WTC11 (cell line): Measurements from ENCODE around the gene U2AF1L4. TPM values are rescaled to one million over a fixed set of nuclear protein-coding genes. Genes with fewer than 3 reads are reported as not detected.
A peak's percentile ranks its signal among the peaks of the same experiment; 100 is the strongest.

Experiments
- ATAC-seq: fragments of 200-7000 bp; cut with Tn5 transposase; 2 replicates; pipeline ENCODE4 v1.10.0; 2021; ENCODE audit warnings: mild to moderate bottlenecking, moderate library complexity
- CTCF ChIA-PET: fragments of 300-600 bp; sonication (Branson Sonifier 250); formaldehyde crosslinking; loops from one replicate; lab custom pipeline; 2021; ENCODE audit warnings: antibody characterized with exemption; lab: Charles Lee
- POLR2A ChIA-PET: fragments of 350-600 bp; sonication (Branson Sonifier 250); formaldehyde crosslinking; loops from one replicate; lab custom pipeline; 2021; ENCODE audit warnings: antibody characterized with exemption; lab: Charles Lee
- DNase-seq: peaks from one replicate; pipeline ENCODE4 v3.0.0; 2021; ENCODE audit warnings: low spot score
- H3K27ac Mint-ChIP-seq: 2 replicates; pipeline ENCODE4 v1.8.0; 2021; ENCODE audit warnings: mixed read lengths
- H3K27me3 Mint-ChIP-seq: 2 replicates; pipeline ENCODE4 v1.8.0; 2021; ENCODE audit warnings: low read depth, mild to moderate bottlenecking, moderate library complexity, mixed read lengths
- H3K36me3 Mint-ChIP-seq: 2 replicates; pipeline ENCODE4 v1.8.0; 2021; ENCODE audit warnings: mixed read lengths
- H3K4me1 Mint-ChIP-seq: 2 replicates; pipeline ENCODE4 v1.8.0; 2022; ENCODE audit warnings: mixed read lengths
- H3K4me3 Mint-ChIP-seq: 2 replicates; pipeline ENCODE4 v1.8.0; 2021; ENCODE audit warnings: mild to moderate bottlenecking, moderate library complexity, mixed read lengths
- H3K9me3 Mint-ChIP-seq: 2 replicates; pipeline ENCODE4 v1.8.0; 2021; ENCODE audit warnings: mixed read lengths
- CREB1 ChIP-seq: sonication (generic); formaldehyde crosslinking; IDR thresholded peaks from 2 replicates; pipeline ENCODE4 v1.8.0; 2023; ENCODE audit warnings: mild to moderate bottlenecking, missing genetic modification reagents
- CREM ChIP-seq: sonication (generic); formaldehyde crosslinking; IDR thresholded peaks from 2 replicates; pipeline ENCODE4 v1.8.1; 2022; ENCODE audit warnings: mild to moderate bottlenecking, missing genetic modification reagents, moderate library complexity
- ELF4 ChIP-seq: sonication (generic); formaldehyde crosslinking; IDR thresholded peaks from 2 replicates; pipeline ENCODE4 v1.8.1; 2022; ENCODE audit warnings: low read depth, mild to moderate bottlenecking, moderate library complexity, missing genetic modification reagents
- ETV6 ChIP-seq: sonication (generic); formaldehyde crosslinking; IDR thresholded peaks from 2 replicates; pipeline ENCODE4 v1.8.1; 2022; ENCODE audit warnings: mild to moderate bottlenecking, missing genetic modification reagents
- FOXK1 ChIP-seq: sonication (generic); formaldehyde crosslinking; IDR thresholded peaks from 2 replicates; pipeline ENCODE4 v1.8.0; 2022; ENCODE audit warnings: mild to moderate bottlenecking, moderate library complexity, missing genetic modification reagents
- FOXP1 ChIP-seq: sonication (generic); formaldehyde crosslinking; IDR thresholded peaks from 2 replicates; pipeline ENCODE4 v1.8.0; 2022; ENCODE audit warnings: missing genetic modification reagents, mild to moderate bottlenecking, moderate library complexity, borderline replicate concordance
- GABPB1 ChIP-seq: sonication (generic); formaldehyde crosslinking; IDR thresholded peaks from 2 replicates; pipeline ENCODE4 v1.8.1; 2023; ENCODE audit warnings: mild to moderate bottlenecking, missing genetic modification reagents
- KAT7 ChIP-seq: sonication (generic); formaldehyde crosslinking; IDR thresholded peaks from 2 replicates; pipeline ENCODE4 v1.8.1; 2023; ENCODE audit warnings: missing genetic modification reagents, mild to moderate bottlenecking, borderline replicate concordance
- MXD4 ChIP-seq: fragments of 250-450 bp; sonication (Bioruptor Pico); IDR thresholded peaks from 2 replicates; pipeline ENCODE4 v1.8.0; 2021; ENCODE audit warnings: mild to moderate bottlenecking, moderate library complexity, borderline replicate concordance
- MYBL2 ChIP-seq: sonication (generic); formaldehyde crosslinking; IDR thresholded peaks from 2 replicates; pipeline ENCODE4 v1.8.1; 2023; ENCODE audit warnings: mild to moderate bottlenecking, moderate library complexity, missing genetic modification reagents
- NFE2L1 ChIP-seq: sonication (generic); formaldehyde crosslinking; IDR thresholded peaks from 2 replicates; pipeline ENCODE4 v1.8.1; 2023; ENCODE audit warnings: missing genetic modification reagents
- NFYB ChIP-seq: sonication (generic); formaldehyde crosslinking; conservative IDR thresholded peaks from 2 replicates; pipeline ENCODE4 v1.8.0; 2022; ENCODE audit warnings: low read depth, missing genetic modification reagents
- NR2C2 ChIP-seq: sonication (generic); formaldehyde crosslinking; IDR thresholded peaks from 2 replicates; pipeline ENCODE4 v1.8.0; 2022; ENCODE audit warnings: mild to moderate bottlenecking, missing genetic modification reagents
- NR3C1 ChIP-seq: sonication (generic); formaldehyde crosslinking; conservative IDR thresholded peaks from 2 replicates; pipeline ENCODE4 v1.8.1; 2023; ENCODE audit warnings: low read depth, mild to moderate bottlenecking, missing genetic modification reagents
- PRRX2 ChIP-seq: fragments of 250-450 bp; sonication (Bioruptor Pico); IDR thresholded peaks from 2 replicates; pipeline ENCODE4 v1.8.0; 2021; ENCODE audit warnings: mild to moderate bottlenecking
- RORB ChIP-seq: fragments of 250-450 bp; sonication (Bioruptor Pico); IDR thresholded peaks from 2 replicates; pipeline ENCODE4 v1.9.0; 2021; ENCODE audit warnings: mild to moderate bottlenecking
- SMAD3 ChIP-seq: sonication (generic); formaldehyde crosslinking; IDR thresholded peaks from 2 replicates; pipeline ENCODE4 v1.8.0; 2022; ENCODE audit warnings: missing genetic modification reagents, mild to moderate bottlenecking, borderline replicate concordance
- SMAD4 ChIP-seq: sonication (generic); formaldehyde crosslinking; IDR thresholded peaks from 2 replicates; pipeline ENCODE4 v1.8.0; 2022; ENCODE audit warnings: mild to moderate bottlenecking, missing genetic modification reagents
- SP1 ChIP-seq: sonication (generic); formaldehyde crosslinking; conservative IDR thresholded peaks from 2 replicates; pipeline ENCODE4 v1.8.1; 2022; ENCODE audit warnings: missing genetic modification reagents
- TP53 ChIP-seq: sonication (generic); formaldehyde crosslinking; IDR thresholded peaks from 2 replicates; pipeline ENCODE4 v1.8.1; 2023; ENCODE audit warnings: mild to moderate bottlenecking, missing genetic modification reagents
- ZBTB21 ChIP-seq: sonication (generic); formaldehyde crosslinking; IDR thresholded peaks from 2 replicates; pipeline ENCODE4 v1.8.1; 2023; ENCODE audit warnings: mild to moderate bottlenecking, missing genetic modification reagents, borderline replicate concordance
- ZNF232 ChIP-seq: sonication (generic); formaldehyde crosslinking; IDR thresholded peaks from 2 replicates; pipeline ENCODE4 v1.8.0; 2022; ENCODE audit warnings: mild to moderate bottlenecking, missing genetic modification reagents
- ZNF263 ChIP-seq: sonication (generic); formaldehyde crosslinking; IDR thresholded peaks from 2 replicates; pipeline ENCODE4 v1.8.1; 2022; ENCODE audit warnings: low read depth, mild to moderate bottlenecking, moderate library complexity, missing genetic modification reagents
- ZNF423 ChIP-seq: fragments of 250-450 bp; sonication (Bioruptor Pico); IDR thresholded peaks from 2 replicates; pipeline ENCODE4 v2.1.2; 2022; ENCODE audit warnings: mild to moderate bottlenecking, moderate library complexity
- ZNF671 ChIP-seq: fragments of 250-450 bp; sonication (Bioruptor Pico); IDR thresholded peaks from 2 replicates; pipeline ENCODE4 v1.8.0; 2021; ENCODE audit warnings: mild to moderate bottlenecking
- total RNA-seq: library from RNA; stranded (reverse); gene quantifications from 3 replicates; pipeline ENCODE4 v1.2.3, GENCODE V29; 2021
- TF ChIP-seq, protein P1 (sequence below): sonication (generic); formaldehyde crosslinking; IDR thresholded peaks from 2 replicates; pipeline ENCODE4 v1.8.0; 2022; ENCODE audit warnings: mild to moderate bottlenecking, missing genetic modification reagents
- TF ChIP-seq, protein P2 (sequence below): sonication (generic); formaldehyde crosslinking; IDR thresholded peaks from 2 replicates; pipeline ENCODE4 v1.8.0; 2023; ENCODE audit warnings: mild to moderate bottlenecking, missing genetic modification reagents
- TF ChIP-seq, protein P3 (sequence below): sonication (generic); formaldehyde crosslinking; IDR thresholded peaks from 2 replicates; pipeline ENCODE4 v1.8.0; 2023; ENCODE audit warnings: missing genetic modification reagents

Gene U2AF1L4
- total RNA-seq, 1 experiment from 2014 or later = 20.9 TPM

DNA sequence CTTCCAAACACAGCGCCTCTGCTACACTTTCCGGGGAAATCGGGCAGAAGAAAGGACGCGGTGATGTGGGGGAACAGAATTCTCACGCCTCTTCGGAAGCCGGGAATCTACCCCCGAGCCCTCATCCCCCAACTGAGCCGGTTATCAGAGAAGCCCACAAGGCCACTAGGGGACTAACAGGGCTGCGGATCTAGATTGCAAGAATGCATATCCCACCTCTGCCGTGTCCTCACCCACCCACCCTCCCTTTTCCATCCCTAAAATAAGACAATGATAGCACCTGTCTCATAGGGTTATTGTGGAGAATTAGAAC, 4.1 kb downstream of the U2AF1L4 start (continued):
- TF ChIP-seq SMAD4 (CRISPR knock-in tag) = no peak
- TF ChIP-seq, all 79 proteins: peak for 0

DNA sequence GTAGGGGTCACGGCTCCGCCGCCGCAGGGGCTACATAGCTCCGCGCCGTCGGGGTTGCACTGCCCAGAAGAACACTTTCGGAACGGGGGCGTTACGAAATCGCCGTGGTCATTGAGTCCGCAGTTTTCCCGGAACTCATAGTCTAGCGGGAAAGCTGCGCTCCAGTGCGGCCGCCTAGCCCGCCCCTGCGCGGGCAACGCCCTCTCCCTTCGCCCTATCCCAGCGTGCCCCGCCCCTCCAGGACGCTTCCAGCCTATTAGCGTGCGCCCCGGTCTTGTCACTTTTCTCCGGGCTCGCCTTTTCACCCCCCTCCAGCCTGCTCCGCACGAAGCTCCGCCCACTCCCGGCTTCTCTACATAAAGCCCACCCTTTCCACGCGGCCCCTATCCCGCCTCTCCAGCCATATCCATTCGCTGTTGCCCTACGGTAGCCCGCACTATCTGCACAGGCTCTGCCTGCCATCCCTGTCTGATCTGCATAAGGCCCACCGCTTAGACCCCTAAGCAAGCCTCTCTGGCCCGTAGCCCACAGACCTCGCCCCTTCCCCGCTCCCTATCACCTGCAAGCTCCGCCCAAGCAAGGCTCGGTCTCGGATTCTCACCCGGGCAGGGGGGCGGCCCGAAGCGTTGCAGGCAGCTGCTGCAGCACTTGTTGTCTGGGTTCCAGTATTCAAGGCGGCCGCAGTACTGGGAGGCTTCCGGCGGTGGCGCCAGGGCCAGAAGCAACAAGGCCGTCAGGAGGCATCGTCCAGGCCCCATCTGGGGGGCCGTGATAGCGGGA, 4.6 kb downstream of the U2AF1L4 start:
- Mint-ChIP-seq H3K9me3 (no peaks in the 10 kb centered on the region), H3K27ac (peak overlapping the region; percentile 99), H3K36me3 (peaks cover 21% of the 10 kb centered on the region), H3K4me3 (peak overlapping the region; percentile 81), H3K4me1 (peaks cover 11% of the 10 kb centered on the region), H3K27me3 (no peaks in the 10 kb centered on the region)
- peak; percentile 76 for ATAC-seq
- CTCF ChIA-PET = interaction anchor here (0.5 to 1.6 kb wide), 25 partner anchors 8 to 599 kb away, joined by 3 to 25 read pairs (median 3); partner anchors contain the start of genes COX6B1, LIN37 and PROSER3
- peak; percentile 99 for DNase-seq
- POLR2A ChIA-PET = interaction anchor here (0.5 to 1.3 kb wide), 18 partner anchors 10 to 1955 kb away, joined by 3 to 13 read pairs (median 4); partner anchors contain the start of genes COX6B1, HSPB6, PROSER3 and SYNE4
- TF ChIP-seq FOXK1 (CRISPR knock-in tag) = peak; percentile 79
- 0 out of 2 replicates have a peak, but pooled peaks have one; percentile 52 for TF ChIP-seq CREB1 (CRISPR knock-in tag)
- peak; percentile 54; the same call in 1 of the 2 replicates for TF ChIP-seq FOXP1 (CRISPR knock-in tag)
- TF ChIP-seq ELF4 (CRISPR knock-in tag) = no peak
- TF ChIP-seq, protein P1, sequence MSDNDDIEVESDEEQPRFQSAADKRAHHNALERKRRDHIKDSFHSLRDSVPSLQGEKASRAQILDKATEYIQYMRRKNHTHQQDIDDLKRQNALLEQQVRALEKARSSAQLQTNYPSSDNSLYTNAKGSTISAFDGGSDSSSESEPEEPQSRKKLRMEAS = peak; percentile 62
- TF ChIP-seq MXD4 (CRISPR knock-in tag) = no peak
- TF ChIP-seq NFYB (CRISPR knock-in tag) = peak; percentile 56
- TF ChIP-seq ETV6 = peak; percentile 44
- peak; percentile 55; the same call in 1 of the 2 replicates for TF ChIP-seq GABPB1
- TF ChIP-seq, protein P2, sequence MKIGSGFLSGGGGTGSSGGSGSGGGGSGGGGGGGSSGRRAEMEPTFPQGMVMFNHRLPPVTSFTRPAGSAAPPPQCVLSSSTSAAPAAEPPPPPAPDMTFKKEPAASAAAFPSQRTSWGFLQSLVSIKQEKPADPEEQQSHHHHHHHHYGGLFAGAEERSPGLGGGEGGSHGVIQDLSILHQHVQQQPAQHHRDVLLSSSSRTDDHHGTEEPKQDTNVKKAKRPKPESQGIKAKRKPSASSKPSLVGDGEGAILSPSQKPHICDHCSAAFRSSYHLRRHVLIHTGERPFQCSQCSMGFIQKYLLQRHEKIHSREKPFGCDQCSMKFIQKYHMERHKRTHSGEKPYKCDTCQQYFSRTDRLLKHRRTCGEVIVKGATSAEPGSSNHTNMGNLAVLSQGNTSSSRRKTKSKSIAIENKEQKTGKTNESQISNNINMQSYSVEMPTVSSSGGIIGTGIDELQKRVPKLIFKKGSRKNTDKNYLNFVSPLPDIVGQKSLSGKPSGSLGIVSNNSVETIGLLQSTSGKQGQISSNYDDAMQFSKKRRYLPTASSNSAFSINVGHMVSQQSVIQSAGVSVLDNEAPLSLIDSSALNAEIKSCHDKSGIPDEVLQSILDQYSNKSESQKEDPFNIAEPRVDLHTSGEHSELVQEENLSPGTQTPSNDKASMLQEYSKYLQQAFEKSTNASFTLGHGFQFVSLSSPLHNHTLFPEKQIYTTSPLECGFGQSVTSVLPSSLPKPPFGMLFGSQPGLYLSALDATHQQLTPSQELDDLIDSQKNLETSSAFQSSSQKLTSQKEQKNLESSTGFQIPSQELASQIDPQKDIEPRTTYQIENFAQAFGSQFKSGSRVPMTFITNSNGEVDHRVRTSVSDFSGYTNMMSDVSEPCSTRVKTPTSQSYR (CRISPR knock-in tag) = peak; percentile 33; the same call in 1 of the 2 replicates
- no peak for TF ChIP-seq NR3C1 (CRISPR knock-in tag)
- TF ChIP-seq PRRX2 (CRISPR knock-in tag) = no peak
- TF ChIP-seq ZNF263 (CRISPR knock-in tag) = no peak
- TF ChIP-seq MYBL2 = 0 out of 2 replicates have a peak, but pooled peaks have one; percentile 47
- TF ChIP-seq RORB (CRISPR knock-in tag) = no peak
- 0 out of 2 replicates have a peak, but pooled peaks have one; percentile 16 for TF ChIP-seq KAT7 (CRISPR knock-in tag)
- TF ChIP-seq CREM (CRISPR knock-in tag) = no peak; the same call in 1 of the 2 replicates
- TF ChIP-seq SP1 (CRISPR knock-in tag) = peak; percentile 84
- 0 out of 2 replicates have a peak, but pooled peaks have one; percentile 39 for TF ChIP-seq TP53
- TF ChIP-seq ZNF232 (CRISPR knock-in tag) = peak; percentile 60
- TF ChIP-seq, all 79 proteins: peak for 13

DNA sequence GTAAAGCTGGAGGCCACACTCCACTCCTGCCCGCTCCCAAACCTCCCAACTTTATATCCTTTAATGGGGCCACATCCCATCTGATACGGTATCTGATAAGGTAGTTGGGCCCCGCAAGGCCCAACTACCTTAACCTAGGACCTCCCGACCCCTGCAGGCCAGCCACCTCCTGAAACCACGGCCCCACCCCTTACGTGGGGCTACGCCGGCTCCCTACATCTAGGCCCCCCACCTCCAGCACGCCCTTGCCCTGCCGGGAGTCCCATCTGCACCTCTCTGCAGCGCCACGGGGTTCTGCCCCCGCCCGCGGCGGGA, 5.2 kb downstream of the U2AF1L4 start:
- DNase-seq (no peak), ATAC-seq (no peak)
- Mint-ChIP-seq H3K27me3 (no peaks in the 10 kb centered on the region), H3K36me3 (peaks cover 21% of the 10 kb centered on the region), H3K27ac (no peak overlapping the region), H3K9me3 (no peaks in the 10 kb centered on the region), H3K4me3 (peak overlapping the region; percentile 81), H3K4me1 (peaks cover 11% of the 10 kb centered on the region)
- ChIA-PET CTCF (interaction anchor here (0.9 to 1.6 kb wide), 17 partner anchors 8 to 230 kb away, joined by 3 to 25 read pairs (median 5); partner anchors contain the start of gene LIN37), POLR2A (interaction anchor here (0.9 to 1.3 kb wide), 12 partner anchors 9 to 268 kb away, joined by 3 to 13 read pairs (median 4); partner anchors contain the start of genes HSPB6, PROSER3 and SYNE4)
- TF ChIP-seq ZNF423 (CRISPR knock-in tag) = peak; percentile 48
- no peak for TF ChIP-seq NFYB (CRISPR knock-in tag)
- no peak for TF ChIP-seq SMAD3
- no peak for TF ChIP-seq ZNF671
- no peak for TF ChIP-seq ZBTB21 (CRISPR knock-in tag)
- TF ChIP-seq, protein P3, sequence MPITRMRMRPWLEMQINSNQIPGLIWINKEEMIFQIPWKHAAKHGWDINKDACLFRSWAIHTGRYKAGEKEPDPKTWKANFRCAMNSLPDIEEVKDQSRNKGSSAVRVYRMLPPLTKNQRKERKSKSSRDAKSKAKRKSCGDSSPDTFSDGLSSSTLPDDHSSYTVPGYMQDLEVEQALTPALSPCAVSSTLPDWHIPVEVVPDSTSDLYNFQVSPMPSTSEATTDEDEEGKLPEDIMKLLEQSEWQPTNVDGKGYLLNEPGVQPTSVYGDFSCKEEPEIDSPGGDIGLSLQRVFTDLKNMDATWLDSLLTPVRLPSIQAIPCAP (CRISPR knock-in tag) = no peak
- TF ChIP-seq NFE2L1 (CRISPR knock-in tag) = no peak
- no peak for TF ChIP-seq NR2C2 (CRISPR knock-in tag)
- 0 out of 2 replicates have a peak, but pooled peaks have one; percentile 56 for TF ChIP-seq ETV6
- no peak for TF ChIP-seq GABPB1
